LNCaP clone FGC (cell line): ENCODE results near the gene PNPLA1.

Experiments
- DNase-seq: peaks from one replicate; pipeline ENCODE4 v3.0.0-alpha.2; 2011; ENCODE audit warnings: low read depth
- H3K4me3 ChIP-seq: 2 replicates; pipeline ENCODE4 v1.5.1; 2011; ENCODE audit warnings: mild to moderate bottlenecking, low read depth, low read length, control low read depth
- CTCF ChIP-seq: IDR thresholded peaks from 2 replicates; pipeline ENCODE4 v1.5.1; 2012; ENCODE audit warnings: mild to moderate bottlenecking; ENCODE audit not compliant: control insufficient read depth, insufficient read depth; ENCODE audit errors: extremely low read depth

PNPLA1 gene

GRCh38 chr6:36283608-36284007, 13.7 kb downstream of the PNPLA1 start:
- TF ChIP-seq CTCF: no peak
- DNase-seq: no peak
- H3K4me3 ChIP-seq: no peak overlapping the region

DNA sequence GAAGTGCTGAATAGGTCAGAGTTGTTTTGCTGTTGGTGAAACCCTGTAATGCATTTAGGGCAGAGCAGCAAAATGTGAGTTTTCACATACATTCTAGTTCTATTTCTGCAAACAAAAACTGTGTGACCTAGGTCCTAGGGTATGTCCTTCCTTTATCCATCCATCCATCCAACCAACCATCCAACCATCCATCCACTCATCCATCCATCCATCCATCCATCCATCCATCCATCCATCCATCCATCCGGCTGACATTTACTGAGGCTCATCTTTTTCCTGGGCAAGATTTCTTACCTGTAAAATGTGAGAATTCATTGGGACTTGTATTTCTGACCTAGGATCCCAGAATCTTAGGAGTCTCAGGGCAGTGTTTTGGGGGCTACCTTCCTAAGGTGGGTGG, 14.5 kb downstream of the PNPLA1 start:
- no peak for TF ChIP-seq CTCF
- no peak for DNase-seq
- no peak overlapping the region for H3K4me3 ChIP-seq

DNA sequence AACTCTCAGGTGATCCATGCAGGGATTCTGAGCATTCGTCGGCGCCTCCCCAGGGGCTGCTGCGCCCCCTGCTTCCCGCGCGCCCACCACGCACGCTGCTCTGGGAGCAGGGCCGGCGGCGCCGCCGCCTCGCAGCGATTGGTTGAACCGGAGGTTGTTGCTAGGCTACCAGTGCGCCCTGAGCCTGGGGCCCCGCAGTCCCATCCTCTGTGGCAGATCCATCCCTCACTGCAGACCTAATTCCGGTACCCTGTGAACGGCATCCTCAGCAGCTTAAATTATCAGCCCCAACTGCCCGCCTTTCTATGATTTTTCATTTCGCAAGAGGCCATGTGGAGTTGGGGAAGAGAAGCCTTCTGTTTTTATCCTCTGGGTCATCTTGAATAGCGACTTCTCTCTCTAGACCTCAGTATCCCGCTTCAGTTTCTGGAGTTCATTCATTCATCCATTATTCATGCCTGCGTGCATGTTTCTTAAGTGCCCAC, 15.4 kb downstream of the PNPLA1 start:
- no peak for DNase-seq
- no peak overlapping the region for H3K4me3 ChIP-seq
- no peak for TF ChIP-seq CTCF

DNA sequence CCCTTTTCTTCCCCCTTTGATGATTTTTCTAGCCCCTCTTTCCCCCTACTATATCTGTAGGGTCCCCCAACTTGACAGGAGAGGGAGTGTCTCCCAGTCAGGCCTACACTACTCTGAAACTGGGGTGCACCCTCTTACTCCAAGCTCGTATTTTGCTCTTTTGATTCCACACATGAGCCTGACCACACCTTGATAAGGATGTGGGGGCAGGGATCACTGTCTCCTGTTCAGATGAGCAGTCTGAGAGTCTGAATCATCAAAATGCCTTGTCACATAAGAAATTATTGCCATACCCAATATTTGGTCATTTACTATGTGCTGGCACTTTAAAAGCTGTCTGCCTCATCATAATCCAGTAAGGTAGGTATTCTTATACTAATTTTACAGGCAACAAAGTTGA, 15.9 kb downstream of the PNPLA1 start:
- no peak for TF ChIP-seq CTCF
- DNase-seq: no peak

GRCh38 chr6:36286858-36287257, 17.0 kb downstream of the PNPLA1 start:
- no peak for DNase-seq
- no peak for TF ChIP-seq CTCF
- no peak overlapping the region for H3K4me3 ChIP-seq

More for the DNA sequence above, 15.9 kb downstream of the PNPLA1 start:
- H3K4me3 ChIP-seq: no peak overlapping the region

DNA sequence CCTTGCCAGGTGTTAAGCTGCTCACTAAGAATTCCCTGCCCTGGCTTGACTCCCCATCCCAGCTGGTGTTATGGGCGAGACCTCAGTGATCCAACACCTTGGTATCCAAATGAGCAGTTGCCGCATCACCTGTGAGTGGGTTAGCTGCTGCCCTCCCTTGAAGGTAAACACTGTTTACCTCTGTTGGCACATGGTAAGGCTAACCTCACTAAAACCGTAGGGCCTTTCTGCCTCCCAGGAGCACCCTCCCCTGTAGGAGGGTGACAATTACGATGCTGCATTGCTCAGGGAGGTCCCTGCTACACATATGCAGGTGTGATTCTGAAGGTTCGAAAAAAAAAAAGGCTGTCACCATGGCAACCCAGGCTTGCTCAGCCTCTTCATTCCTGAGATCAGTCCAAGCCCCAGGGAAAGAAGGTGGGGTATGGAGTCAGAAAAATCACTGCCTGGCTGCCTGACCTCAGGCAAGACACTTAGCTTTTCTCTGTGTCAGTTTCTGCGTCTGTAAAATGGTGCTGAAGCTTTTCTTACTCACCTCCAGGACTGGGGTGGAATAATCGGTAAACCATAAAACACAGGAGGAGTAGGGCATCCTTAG, 19.5 kb downstream of the PNPLA1 start:
- no peak for TF ChIP-seq CTCF
- H3K4me3 ChIP-seq: no peak overlapping the region
- DNase-seq: no peak

- H3K4me3 ChIP-seq: no peak overlapping the region
These were observed 21.1 kb downstream of the PNPLA1 start for GRCh38 chr6:36290668-36291620.

More at GRCh38 chr6:36290668-36291620, 21.1 kb downstream of the PNPLA1 start:
- no peak for TF ChIP-seq CTCF
- no peak for DNase-seq
